H1 (cell line): ENCODE measurements around the gene CACNB4. TPM values are rescaled to one million over a fixed set of nuclear protein-coding genes. Genes with fewer than 3 reads are reported as not detected.

Experiments
- CBX8 ChIP-seq: fragments of 300-800, 300-1000 bp; sonication (generic); IDR thresholded peaks from 2 replicates; pipeline ENCODE4 v1.7.1; 2016; ENCODE audit warnings: low read depth, low read length, borderline replicate concordance
- CREB1 ChIP-seq: IDR thresholded peaks from 2 replicates; pipeline ENCODE4 v1.6.1; 2012; ENCODE audit warnings: inconsistent platforms
- FOSL1 ChIP-seq: IDR thresholded peaks from 2 replicates; pipeline ENCODE4 v1.6.1; 2011; ENCODE audit warnings: mild to moderate bottlenecking, low read depth, low read length, moderate library complexity; ENCODE audit not compliant: insufficient read depth
- KDM1A ChIP-seq: fragments of 200-600, 300-600 bp; sonication (generic); IDR thresholded peaks from 2 replicates; pipeline ENCODE4 v1.7.1; 2016; ENCODE audit warnings: mild to moderate bottlenecking, low read length, borderline replicate concordance
- KDM4A ChIP-seq: IDR thresholded peaks from one replicate; pipeline ENCODE4 v1.7.1; 2012; ENCODE audit warnings: low read depth, mild to moderate bottlenecking, moderate library complexity, low read length, inconsistent platforms; ENCODE audit not compliant: severe bottlenecking
- NANOG ChIP-seq: IDR thresholded peaks from 2 replicates; pipeline ENCODE4 v1.6.1; 2011; ENCODE audit warnings: low read length, low read depth, mild to moderate bottlenecking, inconsistent platforms; ENCODE audit not compliant: insufficient read depth, poor library complexity, severe bottlenecking
- RXRA ChIP-seq: IDR thresholded peaks from 2 replicates; pipeline ENCODE4 v1.6.1; 2011; ENCODE audit warnings: low read depth, mild to moderate bottlenecking, low read length, moderate library complexity; ENCODE audit not compliant: insufficient read depth
- polyA plus RNA-seq, 7 experiments: library from polyadenylated mRNA; depleted of rRNA in 3 of 7; stranded (reverse) in 5 of 7; unstranded in 2 of 7; fragments of >200 nt in 5 of 7; fragments of 200-250 nt in 2 of 7; gene quantifications; 1 replicate in 5 of 7; 2 replicates in 1 of 7; 4 replicates in 1 of 7; pipeline versions ENCODE4 v1.2.1 to v1.2.3, GENCODE V29; 2011 to 2013; ENCODE audit warnings: missing spikeins in 2 of 7, mixed read lengths in 2 of 7
- total RNA-seq: library from RNA; stranded (reverse); fragmentation: NEBNext Ultra II Directional; extraction: Animal tissue kit (Norgen Biotek cat#: 25700); gene quantifications from 2 replicates; pipeline ENCODE4 v1.2.1, GENCODE V29; 2021
- TF ChIP-seq, protein P1 (sequence below): fragments of 300-600 bp; sonication (generic); IDR thresholded peaks from 2 replicates; pipeline ENCODE4 v1.7.1; 2012; ENCODE audit warnings: low read length, moderate library complexity, mild to moderate bottlenecking, inconsistent platforms; ENCODE audit not compliant: insufficient replicate concordance
- TF ChIP-seq, protein P2 (sequence below): IDR thresholded peaks from 2 replicates; pipeline ENCODE4 v1.6.1; 2012; ENCODE audit warnings: inconsistent platforms

CACNB4 gene
- total and polyA plus RNA-seq, 2 of the 8 experiments (the other 6 are each of a cell fraction or from before 2014, with no cell fraction given), result 2.0 to 4.0 TPM

DNA sequence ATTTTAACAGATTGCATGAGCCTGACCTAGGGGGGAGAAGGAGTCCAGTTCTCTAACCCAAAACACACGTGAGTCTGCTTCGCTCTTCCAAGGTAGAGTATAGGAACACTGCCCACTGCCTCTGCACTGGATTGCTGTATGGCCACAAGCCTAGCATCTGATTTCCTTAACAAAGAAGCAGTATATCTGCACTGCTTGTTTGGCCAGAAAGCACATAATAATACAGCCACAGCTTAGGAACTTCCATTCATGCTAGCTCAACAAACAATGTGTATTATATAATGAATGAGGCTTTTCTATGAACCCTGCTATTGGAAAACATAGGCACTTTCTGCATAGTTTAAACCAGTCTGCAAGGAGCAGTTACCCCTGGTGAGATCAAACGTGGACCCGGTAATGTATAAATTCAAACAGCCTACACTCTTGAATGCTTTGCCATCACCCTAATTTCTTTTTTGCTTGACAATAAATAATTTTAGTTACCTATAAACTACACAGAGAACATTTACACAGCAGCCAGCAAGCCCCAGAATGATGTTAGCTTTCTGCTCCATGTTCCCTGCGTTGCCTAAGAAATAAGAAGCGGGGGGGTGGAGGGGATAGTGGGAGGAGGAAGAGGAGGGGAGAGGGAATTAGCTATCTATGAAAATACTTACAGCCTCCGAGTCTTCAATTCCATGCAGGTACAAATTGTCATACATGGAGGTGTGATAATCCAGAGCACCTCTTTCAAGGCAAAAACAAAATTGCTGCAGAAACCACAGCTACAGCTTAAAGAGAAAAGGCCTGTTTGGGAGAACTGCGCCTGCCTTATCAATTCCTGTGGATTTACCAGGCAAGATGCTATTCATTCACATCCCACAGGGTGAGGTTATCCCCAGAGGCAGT, 125.6 kb downstream of the CACNB4 start (continued):
- TF ChIP-seq, protein P1, sequence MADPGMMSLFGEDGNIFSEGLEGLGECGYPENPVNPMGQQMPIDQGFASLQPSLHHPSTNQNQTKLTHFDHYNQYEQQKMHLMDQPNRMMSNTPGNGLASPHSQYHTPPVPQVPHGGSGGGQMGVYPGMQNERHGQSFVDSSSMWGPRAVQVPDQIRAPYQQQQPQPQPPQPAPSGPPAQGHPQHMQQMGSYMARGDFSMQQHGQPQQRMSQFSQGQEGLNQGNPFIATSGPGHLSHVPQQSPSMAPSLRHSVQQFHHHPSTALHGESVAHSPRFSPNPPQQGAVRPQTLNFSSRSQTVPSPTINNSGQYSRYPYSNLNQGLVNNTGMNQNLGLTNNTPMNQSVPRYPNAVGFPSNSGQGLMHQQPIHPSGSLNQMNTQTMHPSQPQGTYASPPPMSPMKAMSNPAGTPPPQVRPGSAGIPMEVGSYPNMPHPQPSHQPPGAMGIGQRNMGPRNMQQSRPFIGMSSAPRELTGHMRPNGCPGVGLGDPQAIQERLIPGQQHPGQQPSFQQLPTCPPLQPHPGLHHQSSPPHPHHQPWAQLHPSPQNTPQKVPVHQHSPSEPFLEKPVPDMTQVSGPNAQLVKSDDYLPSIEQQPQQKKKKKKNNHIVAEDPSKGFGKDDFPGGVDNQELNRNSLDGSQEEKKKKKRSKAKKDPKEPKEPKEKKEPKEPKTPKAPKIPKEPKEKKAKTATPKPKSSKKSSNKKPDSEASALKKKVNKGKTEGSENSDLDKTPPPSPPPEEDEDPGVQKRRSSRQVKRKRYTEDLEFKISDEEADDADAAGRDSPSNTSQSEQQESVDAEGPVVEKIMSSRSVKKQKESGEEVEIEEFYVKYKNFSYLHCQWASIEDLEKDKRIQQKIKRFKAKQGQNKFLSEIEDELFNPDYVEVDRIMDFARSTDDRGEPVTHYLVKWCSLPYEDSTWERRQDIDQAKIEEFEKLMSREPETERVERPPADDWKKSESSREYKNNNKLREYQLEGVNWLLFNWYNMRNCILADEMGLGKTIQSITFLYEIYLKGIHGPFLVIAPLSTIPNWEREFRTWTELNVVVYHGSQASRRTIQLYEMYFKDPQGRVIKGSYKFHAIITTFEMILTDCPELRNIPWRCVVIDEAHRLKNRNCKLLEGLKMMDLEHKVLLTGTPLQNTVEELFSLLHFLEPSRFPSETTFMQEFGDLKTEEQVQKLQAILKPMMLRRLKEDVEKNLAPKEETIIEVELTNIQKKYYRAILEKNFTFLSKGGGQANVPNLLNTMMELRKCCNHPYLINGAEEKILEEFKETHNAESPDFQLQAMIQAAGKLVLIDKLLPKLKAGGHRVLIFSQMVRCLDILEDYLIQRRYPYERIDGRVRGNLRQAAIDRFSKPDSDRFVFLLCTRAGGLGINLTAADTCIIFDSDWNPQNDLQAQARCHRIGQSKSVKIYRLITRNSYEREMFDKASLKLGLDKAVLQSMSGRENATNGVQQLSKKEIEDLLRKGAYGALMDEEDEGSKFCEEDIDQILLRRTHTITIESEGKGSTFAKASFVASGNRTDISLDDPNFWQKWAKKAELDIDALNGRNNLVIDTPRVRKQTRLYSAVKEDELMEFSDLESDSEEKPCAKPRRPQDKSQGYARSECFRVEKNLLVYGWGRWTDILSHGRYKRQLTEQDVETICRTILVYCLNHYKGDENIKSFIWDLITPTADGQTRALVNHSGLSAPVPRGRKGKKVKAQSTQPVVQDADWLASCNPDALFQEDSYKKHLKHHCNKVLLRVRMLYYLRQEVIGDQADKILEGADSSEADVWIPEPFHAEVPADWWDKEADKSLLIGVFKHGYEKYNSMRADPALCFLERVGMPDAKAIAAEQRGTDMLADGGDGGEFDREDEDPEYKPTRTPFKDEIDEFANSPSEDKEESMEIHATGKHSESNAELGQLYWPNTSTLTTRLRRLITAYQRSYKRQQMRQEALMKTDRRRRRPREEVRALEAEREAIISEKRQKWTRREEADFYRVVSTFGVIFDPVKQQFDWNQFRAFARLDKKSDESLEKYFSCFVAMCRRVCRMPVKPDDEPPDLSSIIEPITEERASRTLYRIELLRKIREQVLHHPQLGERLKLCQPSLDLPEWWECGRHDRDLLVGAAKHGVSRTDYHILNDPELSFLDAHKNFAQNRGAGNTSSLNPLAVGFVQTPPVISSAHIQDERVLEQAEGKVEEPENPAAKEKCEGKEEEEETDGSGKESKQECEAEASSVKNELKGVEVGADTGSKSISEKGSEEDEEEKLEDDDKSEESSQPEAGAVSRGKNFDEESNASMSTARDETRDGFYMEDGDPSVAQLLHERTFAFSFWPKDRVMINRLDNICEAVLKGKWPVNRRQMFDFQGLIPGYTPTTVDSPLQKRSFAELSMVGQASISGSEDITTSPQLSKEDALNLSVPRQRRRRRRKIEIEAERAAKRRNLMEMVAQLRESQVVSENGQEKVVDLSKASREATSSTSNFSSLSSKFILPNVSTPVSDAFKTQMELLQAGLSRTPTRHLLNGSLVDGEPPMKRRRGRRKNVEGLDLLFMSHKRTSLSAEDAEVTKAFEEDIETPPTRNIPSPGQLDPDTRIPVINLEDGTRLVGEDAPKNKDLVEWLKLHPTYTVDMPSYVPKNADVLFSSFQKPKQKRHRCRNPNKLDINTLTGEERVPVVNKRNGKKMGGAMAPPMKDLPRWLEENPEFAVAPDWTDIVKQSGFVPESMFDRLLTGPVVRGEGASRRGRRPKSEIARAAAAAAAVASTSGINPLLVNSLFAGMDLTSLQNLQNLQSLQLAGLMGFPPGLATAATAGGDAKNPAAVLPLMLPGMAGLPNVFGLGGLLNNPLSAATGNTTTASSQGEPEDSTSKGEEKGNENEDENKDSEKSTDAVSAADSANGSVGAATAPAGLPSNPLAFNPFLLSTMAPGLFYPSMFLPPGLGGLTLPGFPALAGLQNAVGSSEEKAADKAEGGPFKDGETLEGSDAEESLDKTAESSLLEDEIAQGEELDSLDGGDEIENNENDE, result no peak
- TF ChIP-seq CREB1 (no peak), KDM4A (no peak), FOSL1 (no peak), KDM1A (no peak), RXRA (no peak), CBX8 (no peak), NANOG (no peak)
- TF ChIP-seq, protein P2, sequence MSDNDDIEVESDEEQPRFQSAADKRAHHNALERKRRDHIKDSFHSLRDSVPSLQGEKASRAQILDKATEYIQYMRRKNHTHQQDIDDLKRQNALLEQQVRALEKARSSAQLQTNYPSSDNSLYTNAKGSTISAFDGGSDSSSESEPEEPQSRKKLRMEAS, result no peak
